ENCODE results near the gene GGNBP2.
"Not testable (repeated sequence)": the region's sequence is repeated elsewhere in the genome, so short reads cannot be mapped to it uniquely, and the experiment has no call there.

GGNBP2 gene

DNA sequence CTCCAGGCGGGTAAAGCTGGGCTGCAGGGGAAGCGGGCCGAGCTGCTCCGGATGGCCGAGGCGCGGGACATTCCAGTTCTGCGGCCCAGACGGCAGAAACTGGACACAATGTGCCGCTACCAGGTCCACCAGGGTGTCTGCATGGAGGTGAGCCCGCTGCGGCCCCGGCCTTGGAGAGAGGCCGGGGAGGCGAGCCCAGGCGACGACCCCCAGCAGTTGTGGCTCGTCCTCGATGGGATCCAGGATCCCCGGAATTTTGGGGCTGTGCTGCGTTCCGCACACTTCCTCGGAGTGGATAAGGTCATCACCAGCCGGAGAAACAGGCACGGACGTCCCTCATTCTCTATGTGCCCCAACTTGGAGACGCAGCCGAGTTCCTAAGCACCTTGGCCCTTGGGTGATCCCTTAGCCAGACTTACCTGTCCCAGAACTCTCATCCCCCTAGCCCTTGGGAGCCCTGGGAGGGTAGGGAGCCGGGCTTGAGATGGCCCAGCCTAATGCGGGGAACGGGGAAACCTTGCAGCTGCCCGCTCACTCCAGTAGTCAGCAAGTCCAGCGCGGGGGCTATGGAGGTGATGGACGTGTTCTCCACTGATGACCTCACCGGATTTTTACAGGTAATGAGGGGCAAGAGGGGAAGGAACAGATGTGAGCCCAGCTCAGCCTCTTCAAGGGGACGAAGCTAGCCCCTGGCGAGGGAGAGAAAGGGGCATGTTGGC, 57.5 kb downstream of the GGNBP2 start:
- DNase-seq (ENCODE audit: low spot score): peak; percentile 17

DNA sequence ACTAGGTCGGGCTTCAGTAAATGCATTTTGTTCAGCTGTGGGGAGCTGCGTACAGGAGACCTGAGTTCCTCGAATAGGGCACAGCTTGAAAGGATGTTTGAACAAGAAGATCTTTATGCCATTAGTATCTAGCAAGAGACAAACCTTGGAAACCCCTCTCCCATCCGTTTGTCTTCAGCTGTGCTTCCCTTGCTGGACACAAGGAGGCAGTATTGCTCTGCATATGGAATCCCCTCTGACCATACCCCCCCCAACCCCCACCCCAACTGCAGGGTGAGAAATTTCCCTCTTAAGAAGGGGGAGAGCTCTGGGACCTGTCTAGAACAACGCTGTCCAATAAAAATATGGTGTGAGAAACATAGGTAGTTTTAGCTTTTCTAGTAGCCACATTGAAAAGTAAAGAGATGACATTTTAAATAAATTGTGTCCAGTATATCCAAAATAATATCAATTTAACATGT, 58.2 kb downstream of the GGNBP2 start:
- peak; percentile 67 for DNase-seq (ENCODE audit: low spot score)

DNA sequence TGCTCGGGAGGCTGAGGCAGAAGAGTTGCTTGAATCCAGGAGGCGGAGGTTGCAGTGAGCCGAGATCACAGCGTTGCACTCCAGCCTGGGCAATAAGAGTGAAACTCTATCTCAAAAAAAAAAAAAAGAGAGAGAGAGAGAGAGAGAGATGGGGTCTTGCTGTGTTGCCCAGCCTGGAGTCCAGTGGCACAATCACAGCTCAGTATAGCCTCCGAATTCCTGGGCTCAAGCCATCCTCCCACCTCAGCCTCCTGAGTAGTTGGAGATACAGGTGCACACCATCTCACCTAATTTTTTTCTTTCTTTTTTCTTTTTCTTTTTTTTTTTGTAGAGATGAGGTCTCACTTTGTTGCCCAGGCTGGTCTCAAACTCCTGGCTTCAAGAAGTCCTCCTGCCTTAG, 60.3 kb downstream of the GGNBP2 start:
- not testable (repeated sequence) for DNase-seq (ENCODE audit: low spot score)

DNA sequence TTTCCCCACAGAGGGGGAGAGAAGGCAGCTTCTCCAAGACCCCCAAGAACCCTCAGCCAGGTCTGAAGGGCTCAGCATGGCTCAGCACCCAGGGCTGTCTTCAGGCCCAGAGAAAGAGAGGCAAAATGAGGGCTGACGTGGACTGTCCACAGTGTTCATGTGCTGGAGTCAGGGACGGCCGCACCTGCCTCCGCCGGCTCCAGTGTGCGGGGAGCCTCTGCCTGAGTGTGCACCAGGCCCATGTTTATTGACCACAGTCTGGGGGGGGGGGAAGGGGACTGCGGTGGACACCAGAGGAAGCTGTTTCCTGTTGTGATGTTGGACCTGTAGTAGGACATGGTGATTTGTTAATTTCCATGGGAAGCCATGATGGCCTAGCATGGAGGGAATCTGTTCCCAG, 63.6 kb downstream of the GGNBP2 start:
- DNase-seq (ENCODE audit: low spot score): no peak

DNA sequence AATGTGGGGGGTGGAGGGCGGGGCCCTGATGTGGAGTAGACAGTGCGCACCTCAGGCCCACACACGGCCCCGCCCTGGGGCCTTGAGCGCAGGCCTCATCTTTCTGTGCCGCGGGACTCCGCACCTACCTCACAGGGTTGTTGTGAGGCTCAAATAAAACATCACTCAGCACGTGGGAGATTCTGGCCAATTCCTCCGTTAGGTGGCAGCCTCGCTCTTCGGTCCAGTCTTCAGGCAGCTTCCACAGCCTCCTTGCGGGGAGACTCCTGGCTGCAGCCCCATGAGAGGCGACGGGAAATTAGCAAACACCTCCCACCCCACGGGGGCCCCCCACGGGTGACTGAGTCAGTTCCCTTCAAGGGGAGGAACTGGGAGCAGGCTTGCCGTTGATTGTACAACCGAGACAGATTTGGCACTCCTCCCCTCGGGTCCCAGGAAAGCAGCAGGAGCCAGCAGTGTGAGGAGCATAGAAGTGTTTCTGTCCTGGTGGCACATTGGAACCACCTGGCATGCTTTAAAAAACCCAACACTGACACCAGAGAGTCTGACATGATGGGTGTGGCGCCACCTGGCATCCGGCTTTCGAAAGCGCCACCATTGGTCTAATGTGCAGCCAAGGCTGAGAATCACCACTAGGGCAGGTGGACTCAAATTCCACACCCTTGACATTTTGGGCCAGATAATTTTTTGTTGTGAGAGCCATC, 64.2 kb downstream of the GGNBP2 start:
- peak; percentile 21 for DNase-seq (ENCODE audit: low spot score)

DNA sequence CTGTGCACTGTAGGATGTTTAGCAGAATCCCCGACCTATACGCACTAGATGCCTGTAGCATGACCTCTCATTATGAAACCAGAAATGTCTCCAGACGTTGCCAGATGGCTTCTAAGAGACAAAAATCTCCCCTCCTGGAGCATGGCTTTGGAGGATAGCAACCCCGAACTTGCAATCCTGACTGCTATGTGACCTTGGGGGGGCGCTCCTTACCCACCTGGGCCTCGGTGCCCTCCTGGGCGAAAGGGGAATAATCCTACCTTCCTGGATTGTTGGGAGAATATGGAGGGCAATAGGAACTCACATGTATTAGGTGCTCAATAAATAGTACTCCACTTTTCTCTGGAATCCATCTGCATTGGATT, 64.8 kb downstream of the GGNBP2 start:
- no peak for DNase-seq (ENCODE audit: low spot score)

DNA sequence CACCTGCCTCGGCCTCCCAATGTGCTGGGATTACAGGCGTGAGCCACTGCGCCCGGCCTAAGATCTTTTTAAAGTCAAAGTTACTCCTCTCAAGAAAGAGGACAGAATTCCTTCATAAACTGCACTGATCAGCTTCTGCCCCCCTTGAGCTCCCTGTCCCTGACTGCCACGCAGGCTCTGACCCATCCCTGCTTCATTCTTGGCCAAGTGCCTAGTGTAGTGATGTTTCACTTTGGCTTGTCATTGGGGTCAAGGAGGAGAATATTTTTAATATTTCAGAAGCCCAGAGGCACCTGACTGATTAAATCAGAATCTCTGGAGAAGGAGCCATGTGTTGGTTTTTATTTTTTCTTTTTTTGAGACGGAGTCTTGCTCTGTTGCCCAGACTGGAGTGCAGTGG, 65.8 kb downstream of the GGNBP2 start:
- no peak for DNase-seq (ENCODE audit: low spot score)

DNA sequence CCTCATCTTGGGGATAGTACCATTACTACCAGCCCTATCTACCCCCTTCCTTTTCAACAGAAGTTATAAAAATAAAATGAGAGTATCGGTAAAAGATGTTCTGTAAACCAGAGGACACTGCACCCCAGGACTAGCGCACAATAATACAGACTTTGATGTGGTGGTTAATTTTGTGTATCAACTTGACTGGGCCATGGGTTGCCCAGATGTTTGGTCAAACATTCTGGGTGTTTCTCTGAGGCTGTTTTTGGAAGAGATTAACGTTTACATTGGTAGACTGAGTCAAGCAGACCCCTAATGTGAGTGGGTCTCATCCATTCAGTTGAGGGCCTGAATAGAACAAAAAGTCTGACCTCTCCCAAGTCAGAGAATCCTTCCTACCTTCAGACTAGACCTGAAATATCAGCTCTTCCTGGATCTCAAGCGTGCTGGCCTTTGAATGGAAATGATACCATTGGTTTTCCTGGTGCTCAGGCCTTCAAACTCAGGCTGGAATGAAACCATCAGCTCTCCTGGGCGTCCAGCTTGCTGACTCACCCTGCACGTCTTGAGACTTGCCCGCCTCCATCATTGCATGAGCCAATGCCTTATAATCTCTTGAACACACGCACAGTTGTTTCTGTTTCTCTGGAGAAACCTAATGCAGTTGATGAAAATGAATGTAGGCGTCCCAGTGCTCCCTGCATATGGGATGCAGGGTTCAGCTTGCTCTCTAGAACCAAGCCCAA, 66.8 kb downstream of the GGNBP2 start:
- no peak for DNase-seq (ENCODE audit: low spot score)

DNA sequence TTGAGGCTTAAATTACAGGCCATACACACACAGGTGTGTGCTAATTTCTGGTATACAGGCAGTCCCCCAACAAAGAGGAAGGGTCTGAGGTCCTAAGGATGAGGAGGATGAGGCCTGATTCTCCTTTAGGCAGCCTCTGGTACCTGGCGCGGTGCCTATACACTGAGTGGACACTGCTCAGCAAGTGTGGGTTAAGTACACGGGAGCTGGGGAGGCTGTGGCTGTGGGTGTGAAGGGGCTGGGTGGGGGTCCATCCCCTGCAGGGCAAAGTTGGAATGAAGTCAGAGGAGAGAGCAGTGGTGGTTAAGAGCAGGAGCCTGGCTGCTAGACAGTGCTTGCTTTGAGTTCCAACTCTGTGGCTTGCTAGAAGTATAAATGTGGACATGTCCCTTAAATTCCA, 67.6 kb downstream of the GGNBP2 start:
- no peak for DNase-seq (ENCODE audit: low spot score)

DNA sequence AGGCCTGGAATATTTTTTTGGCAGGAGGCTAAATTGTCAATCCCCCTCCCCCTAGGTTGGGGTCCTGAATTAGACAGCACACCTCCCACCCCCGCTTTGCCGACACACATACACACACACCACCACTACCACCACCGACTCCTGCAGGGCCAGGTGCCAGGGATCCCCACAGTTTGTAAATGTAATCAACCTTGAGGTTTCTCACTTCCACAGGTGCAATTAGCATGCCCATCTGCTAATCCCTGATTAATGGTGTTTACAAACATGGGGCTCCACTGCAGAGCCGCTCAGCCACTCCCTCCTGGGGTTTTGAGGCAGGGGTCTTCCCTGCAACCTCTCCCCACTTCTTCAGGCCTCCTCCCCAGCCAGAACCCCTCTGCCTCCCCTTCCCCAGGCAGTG, 68.4 kb downstream of the GGNBP2 start:
- no peak for DNase-seq (ENCODE audit: low spot score)

DNA sequence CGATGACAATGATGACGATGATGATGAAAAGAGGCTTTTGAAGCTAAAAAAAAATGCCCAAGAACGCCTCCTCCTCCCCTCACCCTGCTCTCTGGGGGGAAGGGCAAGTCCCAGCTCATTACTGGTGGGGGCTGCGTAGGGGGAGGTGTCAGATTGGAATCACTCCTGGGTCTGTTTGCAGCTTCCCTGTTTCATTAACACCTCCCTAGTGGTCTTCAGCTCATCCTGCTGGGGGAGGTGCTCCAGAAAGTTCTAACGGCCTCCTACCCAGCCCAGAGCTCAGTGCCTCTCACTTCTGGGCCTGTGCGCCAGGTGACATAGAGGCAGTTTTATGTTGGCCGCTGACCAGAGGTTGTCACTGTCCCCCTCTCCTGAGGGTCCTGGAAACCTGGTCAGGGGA, 69.4 kb downstream of the GGNBP2 start:
- no peak for DNase-seq (ENCODE audit: low spot score)

DNA sequence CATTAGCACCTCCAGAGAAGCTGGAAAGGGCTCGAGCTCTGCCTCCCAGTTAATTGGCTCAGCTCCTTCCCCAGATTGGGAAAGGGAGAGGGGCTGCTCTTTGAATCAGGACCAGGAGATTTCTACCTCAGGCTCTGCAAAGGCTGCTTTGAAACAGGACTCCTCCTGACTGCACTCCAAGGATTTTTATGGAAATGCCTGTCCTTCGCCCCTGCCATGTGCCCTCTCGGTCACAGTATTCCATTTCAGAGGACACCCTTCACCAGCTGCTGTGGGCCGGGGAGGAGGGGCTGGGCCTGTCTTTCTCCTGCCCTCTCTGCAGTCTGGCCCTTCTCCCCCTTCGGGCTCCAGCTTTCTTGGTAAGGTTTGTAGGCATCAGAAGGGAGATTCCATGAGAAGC, 70.2 kb downstream of the GGNBP2 start:
- no peak for DNase-seq (ENCODE audit: low spot score)

DNA sequence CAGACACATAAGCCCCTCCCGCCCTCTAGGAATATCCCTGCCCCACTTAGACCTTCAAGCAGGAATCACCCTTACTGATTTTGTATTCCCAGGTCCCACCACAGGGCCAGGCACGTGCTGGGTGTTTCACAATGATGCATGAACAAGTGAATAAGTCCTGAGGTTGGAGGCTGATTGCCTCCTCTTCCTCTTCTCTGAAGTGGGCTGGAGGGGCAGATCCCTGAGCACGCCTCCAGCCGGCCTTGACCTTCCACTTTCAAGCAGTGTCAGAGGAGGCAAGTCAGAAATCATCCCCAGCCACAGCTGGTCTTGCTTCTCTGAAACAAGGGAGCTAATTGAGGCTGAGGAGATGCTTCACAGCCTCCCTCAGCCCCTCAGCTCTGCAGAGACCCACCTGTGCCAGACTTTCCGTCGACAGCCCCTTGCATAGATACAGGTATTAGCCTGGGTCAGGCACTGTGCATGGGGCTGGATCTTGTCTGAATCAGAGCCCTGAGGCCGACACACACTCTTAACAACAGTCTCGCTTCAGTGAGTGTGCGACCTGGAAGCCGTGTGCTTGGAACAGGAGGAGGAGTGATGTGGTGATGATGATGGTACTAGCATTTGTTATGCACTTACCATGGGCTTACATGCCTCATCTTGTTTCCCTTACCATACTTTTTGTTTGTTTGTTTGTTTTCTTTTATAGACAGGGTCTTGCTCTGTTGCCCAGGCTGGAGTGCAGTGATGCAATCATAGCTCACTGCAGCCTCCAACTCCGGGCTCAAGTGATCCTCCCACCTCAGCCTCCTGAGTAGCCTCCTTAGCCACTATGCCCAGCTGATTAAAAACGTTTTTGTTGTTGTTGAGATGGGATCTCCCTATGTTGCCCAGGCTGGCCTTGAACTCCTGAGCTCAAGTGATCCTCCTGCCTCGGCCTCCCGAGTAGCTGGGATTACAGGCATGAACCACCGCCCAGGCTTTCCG, 71.6 kb downstream of the GGNBP2 start:
- DNase-seq (ENCODE audit: low spot score): no peak

DNA sequence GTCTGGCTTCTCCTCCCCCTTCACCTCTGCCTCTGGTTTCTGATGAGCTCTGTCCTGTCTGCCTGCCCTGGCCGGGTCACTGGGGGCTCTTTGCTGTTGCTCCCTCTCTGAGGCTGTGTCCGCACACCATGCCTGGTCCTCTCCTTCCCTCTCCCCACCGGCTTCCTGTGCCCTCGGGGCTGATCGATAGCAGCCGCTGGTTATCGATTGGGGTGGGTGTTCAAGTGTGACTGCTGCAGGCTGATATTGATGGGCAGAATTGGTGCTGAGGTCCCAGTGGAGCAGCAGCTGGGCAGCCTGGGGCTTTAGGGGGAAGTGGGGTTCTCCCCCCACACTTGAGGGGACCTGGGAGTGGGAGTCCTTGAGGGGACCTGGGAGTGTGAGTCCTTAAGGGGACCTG, 73.1 kb downstream of the GGNBP2 start:
- no peak for DNase-seq (ENCODE audit: low spot score)

DNA sequence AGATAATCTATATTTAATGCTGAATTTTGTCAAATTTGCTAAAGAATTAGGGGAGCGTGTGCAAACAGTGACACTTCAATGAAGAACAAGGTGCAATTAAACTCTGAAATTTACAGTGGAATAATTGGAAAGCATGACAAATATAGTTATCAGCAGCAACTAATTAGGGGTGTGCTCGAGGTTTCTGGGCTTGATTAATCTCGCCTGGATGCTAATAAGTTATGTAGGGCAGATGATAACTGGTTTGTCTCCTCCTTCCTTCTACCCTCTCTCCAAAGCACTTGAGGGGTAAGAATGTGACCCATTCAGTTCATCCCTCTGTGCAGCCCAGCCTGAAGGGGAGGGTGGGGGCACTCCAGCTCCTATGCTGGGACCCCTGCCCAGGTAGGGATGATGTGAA, 78.6 kb downstream of the GGNBP2 start:
- no peak for DNase-seq (ENCODE audit: low spot score)

DNA sequence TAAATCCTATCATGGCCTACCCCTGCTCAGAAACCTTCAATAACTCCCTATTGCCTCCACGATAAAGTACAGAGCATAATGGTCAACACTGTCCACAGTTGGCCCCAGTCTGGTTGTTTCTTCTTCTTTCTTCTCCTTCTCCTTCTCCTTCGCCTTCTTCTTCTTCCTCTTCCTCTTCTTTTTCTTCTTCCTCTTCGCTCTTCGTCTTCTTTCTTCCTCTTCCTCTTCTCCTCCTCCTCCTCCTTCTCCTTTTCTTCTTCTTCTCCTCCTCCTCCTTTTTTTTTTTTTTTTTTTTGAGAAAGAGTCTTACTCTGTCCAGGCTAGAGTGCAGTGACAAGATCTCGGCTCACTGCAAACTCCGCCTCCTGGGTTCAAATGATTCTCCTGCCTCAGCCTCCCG, 80.5 kb downstream of the GGNBP2 start:
- no peak for DNase-seq (ENCODE audit: low spot score)

DNA sequence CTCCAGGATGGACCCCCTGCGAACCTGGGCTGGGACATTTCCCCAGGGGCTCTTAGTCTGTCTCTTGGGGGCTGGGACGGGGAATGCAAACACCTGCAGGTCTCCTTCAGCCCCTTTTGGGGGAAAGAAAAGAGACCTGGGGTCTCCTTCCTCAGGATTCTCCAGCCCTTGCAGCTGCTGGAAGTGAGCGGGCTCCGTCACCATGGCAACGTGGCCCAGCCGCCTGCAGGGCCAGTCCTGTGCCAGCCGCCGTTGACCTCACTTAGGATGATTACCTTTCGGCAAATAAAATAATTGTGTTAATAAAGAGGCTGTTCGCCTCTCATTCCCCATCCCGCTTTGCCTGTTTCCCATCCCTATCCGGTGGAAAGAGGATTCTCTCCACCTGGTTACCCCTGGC, 82.4 kb downstream of the GGNBP2 start:
- no peak for DNase-seq (ENCODE audit: low spot score)

DNA sequence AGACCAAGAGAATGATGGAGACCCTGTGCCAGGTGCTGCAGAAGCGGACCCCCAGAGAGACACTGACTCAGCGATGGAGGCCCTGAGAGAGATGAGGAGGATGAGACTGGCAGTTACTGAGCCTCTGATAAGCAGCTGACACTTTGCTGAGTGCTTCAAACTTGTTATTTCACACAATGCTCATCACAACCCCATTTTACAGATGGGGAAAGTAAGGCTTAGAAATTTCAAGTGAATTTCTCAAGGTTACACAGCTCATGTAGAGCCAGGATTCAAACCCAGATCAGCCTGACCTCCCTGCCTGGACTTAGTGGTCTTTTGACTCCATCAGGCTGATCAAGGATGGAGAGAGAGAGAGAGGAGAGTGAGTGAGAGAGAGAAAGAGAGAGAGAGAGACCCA, 83.9 kb downstream of the GGNBP2 start:
- DNase-seq (ENCODE audit: low spot score): no peak

DNA sequence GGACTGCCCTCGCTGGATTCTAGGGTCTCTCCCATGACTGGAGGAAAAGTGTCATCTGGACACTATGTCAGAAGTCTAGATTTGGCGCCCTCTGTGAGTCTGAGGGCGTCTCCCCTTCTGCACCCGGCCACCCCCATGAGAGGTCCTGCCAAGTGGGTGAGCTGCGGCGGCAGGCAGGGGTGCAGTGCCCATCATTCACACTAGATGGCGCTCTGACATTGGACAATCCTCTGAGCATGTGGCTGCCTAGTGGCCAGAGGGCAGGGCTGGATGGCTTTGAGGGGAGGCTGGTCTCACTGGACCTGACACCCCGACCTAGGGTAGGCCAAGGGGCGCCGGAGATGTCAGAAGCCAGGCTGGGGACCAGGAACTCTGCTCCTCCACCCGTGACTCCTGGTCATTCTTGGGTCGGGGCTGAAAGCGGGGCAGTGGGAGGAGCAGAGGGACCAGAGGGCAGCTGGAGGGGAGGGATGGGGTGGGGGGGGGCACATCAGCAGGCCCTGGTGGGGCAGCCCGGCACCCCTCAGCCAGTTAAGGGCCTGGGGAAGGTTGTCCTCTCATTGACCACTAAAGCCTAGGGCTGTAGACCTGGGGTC, 84.6 kb downstream of the GGNBP2 start:
- peak; percentile 67 for DNase-seq (ENCODE audit: low spot score)

DNA sequence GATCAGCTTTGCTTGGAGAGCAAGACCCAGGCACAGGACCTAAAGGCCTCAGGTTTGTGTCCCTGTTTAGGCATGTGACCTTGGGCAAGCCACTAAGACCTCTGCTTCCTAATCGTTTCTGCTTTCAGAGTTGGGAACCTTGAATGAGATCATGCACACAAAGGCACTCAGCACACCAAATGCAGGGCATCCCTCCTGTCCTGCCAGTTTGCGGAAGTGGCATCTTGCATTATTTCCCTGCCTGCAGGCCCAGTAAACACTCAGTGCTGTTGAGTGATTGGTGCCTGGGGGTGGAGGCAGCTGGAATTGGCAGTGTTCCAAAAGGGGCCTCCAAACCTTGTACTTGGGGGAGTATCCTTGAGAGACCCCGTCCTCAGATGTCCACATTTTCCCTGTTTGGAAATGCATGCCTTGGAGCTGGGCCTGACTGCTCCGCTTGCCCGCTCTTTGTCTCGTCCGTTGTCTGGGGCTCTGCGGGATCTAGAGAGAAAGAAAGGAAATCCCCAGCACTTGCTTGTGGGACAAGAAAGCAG, 85.3 kb downstream of the GGNBP2 start:
- DNase-seq (ENCODE audit: low spot score): no peak

DNA sequence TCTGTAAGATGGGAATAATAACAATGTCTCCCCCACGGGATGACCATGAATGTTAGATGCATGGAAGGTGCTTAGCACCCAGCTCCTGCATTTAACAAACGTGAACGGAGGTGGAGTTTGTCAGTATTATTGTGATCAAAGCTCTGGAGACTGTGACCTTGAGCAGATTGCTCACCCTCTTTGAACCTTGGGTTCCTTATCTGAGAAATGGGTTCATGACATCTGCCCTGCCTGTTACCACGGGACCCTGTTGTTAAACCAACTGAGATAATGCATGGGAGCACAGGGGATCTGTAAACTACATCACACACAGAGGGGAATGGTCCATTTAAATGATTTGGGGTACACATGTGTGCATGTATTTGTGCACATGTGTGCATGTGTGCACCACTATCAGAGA, 86.3 kb downstream of the GGNBP2 start:
- DNase-seq (ENCODE audit: low spot score): no peak

All from kidney capillary endothelial cell (primary cell).